HG03196 (cell line): Measurements from ENCODE around the gene LRRC4B.

Source experiments
- ATAC-seq: cut with Tn5 transposase; IDR thresholded peaks from one replicate; pipeline ENCODE4 v1.9.1; 2021; ENCODE audit not compliant: unreplicated experiment

Gene LRRC4B

GRCh38 chr19:50467566-50467965 is 100.7 kb downstream of the LRRC4B start:
- no peak for ATAC-seq
